NCI-H345 treated with DMSO at 0.1 percent for 48 hours (cell line): Measurements from ENCODE around the gene ZDHHC14.
"Not testable (repeated sequence)": the region's sequence is repeated elsewhere in the genome, so short reads cannot be mapped to it uniquely, and the experiment has no call there.

Source experiments
- DNase-seq: peaks from one replicate; lab custom pipeline; 2025; ENCODE audit not compliant: unreplicated experiment; lab: John Stamatoyannopoulos, UW

ZDHHC14 gene

DNA sequence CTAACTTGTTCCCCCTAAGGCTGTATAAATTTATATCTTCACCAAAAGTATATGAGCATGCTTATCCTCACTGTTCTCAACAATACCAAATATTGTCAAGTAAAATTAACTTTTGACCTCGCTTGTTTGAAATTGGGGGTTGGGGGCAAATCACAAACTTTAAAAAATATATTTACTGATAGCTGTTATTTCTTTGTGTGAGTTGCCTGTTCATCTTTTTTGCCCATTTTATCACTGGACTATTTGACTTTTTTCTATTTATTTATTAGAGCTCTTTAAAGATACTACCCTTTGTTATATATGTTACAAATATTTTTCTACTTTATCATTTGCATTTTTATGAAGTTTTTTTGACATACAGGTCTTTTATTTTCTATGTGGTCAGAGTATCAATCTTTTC is 187.7 kb downstream of the ZDHHC14 start:
- DNase-seq, result no peak

- no peak for DNase-seq
Measured at GRCh38 chr6:157569543-157569942, 188.6 kb downstream of the ZDHHC14 start.

GRCh38 chr6:157570104-157570503 is 189.1 kb downstream of the ZDHHC14 start:
- DNase-seq, result no peak

DNA sequence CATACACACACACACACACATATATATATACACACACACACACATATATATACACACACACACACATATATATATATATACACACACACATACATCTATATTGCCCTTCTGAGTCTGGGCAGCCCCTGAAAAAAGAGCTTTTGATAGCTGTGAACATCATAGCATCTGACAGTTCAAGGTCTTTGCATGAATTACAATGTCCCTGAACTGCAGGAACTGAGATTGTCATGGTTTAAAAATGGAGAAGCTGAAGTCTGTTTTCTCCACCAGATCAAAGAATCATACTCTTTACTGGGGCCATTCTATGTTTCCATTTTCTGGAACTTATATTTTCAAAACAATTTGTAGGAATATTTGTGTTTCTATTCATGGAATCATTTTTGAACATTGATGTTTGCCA is 189.8 kb downstream of the ZDHHC14 start:
- no peak for DNase-seq

- DNase-seq, result no peak
Measured at GRCh38 chr6:157571269-157571668, 190.3 kb downstream of the ZDHHC14 start.

DNA sequence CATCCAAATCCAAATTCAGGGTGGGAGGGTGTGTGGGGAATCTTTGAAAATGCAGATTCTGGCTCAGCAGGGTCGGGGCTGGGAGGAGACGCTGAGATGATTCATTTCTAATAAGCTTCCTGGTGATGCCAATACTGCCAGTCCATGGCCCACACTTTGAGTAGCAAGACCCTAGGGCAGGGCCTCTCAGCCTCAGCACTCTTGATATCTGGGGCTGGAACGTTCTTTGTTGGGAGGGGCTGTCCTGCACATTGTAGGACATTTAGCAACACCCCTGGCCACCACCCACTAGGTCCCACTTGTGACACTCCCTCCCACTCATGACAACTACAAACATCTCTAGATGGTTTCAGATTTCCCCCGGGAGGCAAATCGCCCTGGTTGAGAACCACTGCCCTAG is 191.0 kb downstream of the ZDHHC14 start:
- DNase-seq, result no peak

GRCh38 chr6:157574851-157575424 is 193.9 kb downstream of the ZDHHC14 start:
- DNase-seq, result no peak

- DNase-seq, result no peak
Measured at GRCh38 chr6:157575436-157576145, 194.6 kb downstream of the ZDHHC14 start.

- not testable (repeated sequence) for DNase-seq
Measured at GRCh38 chr6:157576991-157577390, 196.0 kb downstream of the ZDHHC14 start.

DNA sequence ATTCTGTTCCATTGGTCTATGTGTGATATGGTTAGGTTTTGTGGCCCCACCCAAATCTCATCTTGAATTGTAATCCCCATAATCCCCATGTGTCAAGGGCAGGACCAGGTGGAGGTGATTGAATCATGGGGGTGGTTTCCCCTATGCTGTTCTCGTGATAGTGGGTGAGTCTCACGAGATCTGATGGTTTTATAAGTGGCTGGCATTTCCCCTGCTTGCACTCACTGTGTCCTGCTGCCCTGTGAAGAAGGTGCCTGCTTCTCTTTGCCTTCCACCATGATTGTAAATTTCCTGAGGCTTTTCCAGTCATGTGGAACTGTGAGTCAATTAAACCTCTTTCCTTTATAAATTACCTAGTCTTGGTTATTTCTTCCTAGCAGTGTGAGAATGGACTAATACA is 197.5 kb downstream of the ZDHHC14 start:
- DNase-seq, result not testable (repeated sequence)

- no peak for DNase-seq
Measured at GRCh38 chr6:157579467-157580031, 198.6 kb downstream of the ZDHHC14 start.

- DNase-seq, result no peak
Measured at GRCh38 chr6:157584036-157584435, 203.0 kb downstream of the ZDHHC14 start.

GRCh38 chr6:157585274-157586087 is 204.5 kb downstream of the ZDHHC14 start:
- no peak for DNase-seq

- DNase-seq, result no peak
Measured at GRCh38 chr6:157586088-157586414, 205.1 kb downstream of the ZDHHC14 start.

DNA sequence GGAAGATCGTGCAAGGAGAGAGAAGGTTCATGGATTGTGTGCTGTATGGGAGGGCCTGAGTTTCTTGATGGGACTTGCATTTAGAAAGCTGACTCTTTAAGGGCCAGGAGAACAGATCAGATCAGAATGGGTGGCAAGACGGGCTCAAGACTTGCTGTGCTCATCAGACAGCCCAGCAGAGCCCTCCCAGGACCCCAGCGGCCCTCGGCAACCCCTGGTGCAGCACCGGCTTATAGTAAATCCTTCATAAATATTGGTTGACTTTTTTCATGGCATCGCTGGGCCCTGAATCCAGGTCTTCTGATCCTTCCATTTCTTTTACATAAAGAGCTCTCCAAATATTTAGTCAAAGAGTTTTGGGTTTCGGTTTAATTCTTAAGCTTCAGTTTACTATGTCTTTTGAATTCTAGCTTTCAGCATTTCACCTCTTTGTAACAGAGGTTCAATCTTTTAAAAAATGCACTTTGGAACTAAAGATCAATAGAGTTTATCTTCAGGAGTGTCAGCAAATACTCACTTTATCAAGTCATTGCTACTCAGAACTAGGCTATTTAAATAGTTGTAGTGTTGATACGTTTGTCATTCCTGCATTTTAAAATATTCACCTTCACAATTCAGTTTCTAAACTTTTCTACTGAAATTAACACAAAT is 205.6 kb downstream of the ZDHHC14 start:
- no peak for DNase-seq

DNA sequence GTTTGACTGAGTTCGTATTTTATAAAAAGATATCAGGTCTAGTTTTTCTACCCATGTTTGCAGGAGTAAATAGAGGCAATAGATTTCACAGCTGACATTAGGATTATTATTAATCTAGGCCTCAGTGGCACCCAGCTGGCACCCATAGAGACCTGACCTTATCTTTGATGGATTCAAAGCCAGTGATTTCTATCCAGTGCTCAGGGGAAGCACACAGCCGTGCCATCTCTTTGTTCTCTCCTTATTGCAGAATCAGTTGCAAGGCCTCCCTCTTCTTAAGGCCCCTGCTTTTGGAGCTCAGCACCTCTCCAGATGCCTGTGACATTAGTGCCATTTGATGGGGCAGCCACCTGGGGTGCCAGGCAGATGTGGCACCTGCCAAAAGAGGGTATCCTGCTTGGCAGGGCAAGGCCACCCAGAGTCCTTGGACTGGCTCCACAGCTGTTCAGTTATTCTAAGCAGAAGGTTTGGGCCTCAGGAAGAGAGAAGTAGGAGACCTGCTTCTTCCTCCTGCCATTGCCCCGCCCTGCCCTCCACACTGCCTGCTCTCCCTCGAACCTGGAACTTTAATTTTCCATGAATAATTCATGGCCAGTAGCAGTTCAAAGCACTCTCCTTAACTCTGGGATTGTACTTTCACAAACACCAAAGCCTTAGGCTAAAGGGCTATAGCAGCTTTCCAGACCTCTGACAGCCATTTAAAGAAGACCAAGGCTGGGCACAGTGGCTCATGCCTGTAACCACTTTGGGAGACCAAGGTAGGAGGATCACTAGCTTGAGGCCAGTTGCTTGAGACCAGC is 206.3 kb downstream of the ZDHHC14 start:
- no peak for DNase-seq

DNA sequence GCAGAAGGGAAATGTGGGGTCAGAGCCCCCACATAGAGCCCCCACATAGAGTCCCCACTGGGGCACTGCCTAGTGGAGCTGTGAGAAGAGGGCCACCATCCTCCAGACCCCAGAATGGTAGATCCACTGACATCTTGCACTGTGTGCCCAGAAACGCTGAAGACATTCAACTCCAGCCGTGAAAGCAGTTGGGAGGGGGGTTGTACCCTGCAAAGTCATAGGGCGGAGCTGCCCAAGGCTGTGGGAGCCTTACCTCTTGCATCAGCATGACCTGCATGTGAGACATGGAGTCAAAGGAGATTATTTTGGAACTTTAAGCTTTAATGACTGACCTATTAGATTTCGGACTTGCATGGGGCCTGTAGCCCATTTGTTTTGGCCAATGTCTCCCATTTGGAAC is 209.7 kb downstream of the ZDHHC14 start:
- DNase-seq, result not testable (repeated sequence)

GRCh38 chr6:157592541-157592940 is 211.6 kb downstream of the ZDHHC14 start:
- DNase-seq, result no peak

- DNase-seq, result no peak
Measured at GRCh38 chr6:157592980-157593379, 212.0 kb downstream of the ZDHHC14 start.

DNA sequence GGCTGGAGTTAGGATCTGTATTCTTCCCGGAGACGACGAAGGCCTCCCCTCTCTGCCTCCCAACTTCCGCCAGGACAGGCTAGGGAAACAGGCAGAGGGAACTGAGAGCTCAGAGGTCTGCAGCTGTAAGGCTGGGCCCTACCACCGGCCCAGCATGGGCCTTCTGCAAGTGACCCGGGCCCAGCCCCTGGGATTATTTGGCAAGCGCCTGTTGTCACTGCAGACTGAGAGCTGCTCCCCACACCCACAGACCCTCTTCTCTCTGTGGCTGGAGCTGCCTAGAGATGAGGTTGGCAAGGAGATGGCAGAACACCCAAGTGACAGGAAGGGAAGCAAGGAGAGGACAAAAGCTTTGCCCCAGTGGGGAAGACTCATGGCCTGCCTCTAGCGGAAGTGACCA is 212.6 kb downstream of the ZDHHC14 start:
- DNase-seq, result no peak

GRCh38 chr6:157594292-157594691 is 213.3 kb downstream of the ZDHHC14 start:
- no peak for DNase-seq
